GM12878 (cell line): ENCODE measurements around the gene GPATCH3. TPM values are rescaled to one million over a fixed set of nuclear protein-coding genes. Genes with fewer than 3 reads are reported as not detected.

Experiments used
- ATAC-seq: fragments of 200-7000 bp; cut with Tn5 transposase; 3 replicates; pipeline ENCODE4 v1.9.1; 2020; ENCODE audit warnings: mild to moderate bottlenecking, moderate library complexity
- BruUV-seq: library from RNA; stranded (reverse); fragments of 400-500 nt; replicated peaks from 2 replicates; lab custom pipeline; 2021; lab: Mats Ljungman, UMichigan
- CTCF ChIA-PET: fragments of 300-600 bp; sonication (Branson Sonifier 250); formaldehyde crosslinking; extraction: SDS; loops from one replicate; lab custom pipeline; 2021; ENCODE audit warnings: inconsistent platforms; lab: Yijun Ruan, JAX
- POLR2A ChIA-PET: fragments of 350-600 bp; formaldehyde crosslinking; extraction: SDS; loops from one replicate; lab custom pipeline; 2021; ENCODE audit warnings: inconsistent platforms; lab: Charles Lee
- RAD21 ChIA-PET: fragments of 300-600 bp; sonication (Branson Sonifier 250); formaldehyde crosslinking; loops from one replicate; lab custom pipeline; 2023; ENCODE audit warnings: antibody characterized with exemption; ENCODE audit not compliant: unreplicated experiment; lab: Charles Lee
- SMC1A ChIA-PET: fragments of 300-600 bp; sonication (Branson Sonifier 250); formaldehyde crosslinking; loops from one replicate; lab custom pipeline; 2023; ENCODE audit not compliant: unreplicated experiment, uncharacterized antibody; lab: Charles Lee
- DNase-seq: peaks from one replicate; pipeline ENCODE4 v3.0.0-alpha.2; 2011; ENCODE audit warnings: low read depth, low spot score
- FAIRE-seq: peaks from 3 replicates; lab custom pipeline; 2011; peaks lifted over from hg19 to GRCh38; lab: Jason Lieb, UNC
- H2AFZ ChIP-seq: 2 replicates; pipeline ENCODE4 v1.6.0; 2011; ENCODE audit warnings: low read depth, low read length, control low read depth; ENCODE audit not compliant: control insufficient read depth
- H3K27ac ChIP-seq: 2 replicates; pipeline ENCODE4 v1.5.1; 2011; ENCODE audit warnings: control low read depth; ENCODE audit not compliant: control insufficient read depth, insufficient read depth
- H3K27me3 ChIP-seq, 2 experiments: replicated peaks in 1 of 2; 2 replicates each; pipeline versions ENCODE4 v1.6.0 to v1.6.1; 2011; ENCODE audit warnings: low read length in 1 of 2; ENCODE audit not compliant: control insufficient read depth in 2 of 2, insufficient read depth in 2 of 2
- H3K36me3 ChIP-seq, 2 experiments: 2 replicates each; pipeline ENCODE4 v1.5.1; 2011; ENCODE audit warnings: low read length in 1 of 2; ENCODE audit not compliant: control insufficient read depth in 2 of 2, insufficient read depth in 2 of 2
- H3K4me1 ChIP-seq: 2 replicates; pipeline ENCODE4 v1.6.1; 2011; ENCODE audit warnings: mild to moderate bottlenecking, low read length, moderate library complexity, mixed read lengths; ENCODE audit not compliant: control insufficient read depth, insufficient read depth
- H3K4me2 ChIP-seq: 2 replicates; pipeline ENCODE4 v1.6.0; 2011; ENCODE audit warnings: control low read depth; ENCODE audit not compliant: control insufficient read depth, insufficient read depth
- H3K4me3 ChIP-seq: fragments of 200-600 bp; sonication (generic); 2 replicates; pipeline ENCODE4 v1.5.1; 2016
- H3K79me2 ChIP-seq: 2 replicates; pipeline ENCODE4 v1.6.0; 2011; ENCODE audit warnings: low read length; ENCODE audit not compliant: control insufficient read depth, insufficient read depth
- H3K9ac ChIP-seq: 2 replicates; pipeline ENCODE4 v1.8.0; 2011; ENCODE audit warnings: low read length, control low read depth, mixed read lengths; ENCODE audit not compliant: control insufficient read depth, insufficient read depth
- H3K9me3 ChIP-seq: replicated peaks from 3 replicates; pipeline ENCODE4 v1.5.1; 2011; ENCODE audit warnings: mild to moderate bottlenecking, low read length; ENCODE audit not compliant: control insufficient read depth, insufficient read depth
- H4K20me1 ChIP-seq: 2 replicates; pipeline ENCODE4 v1.6.0; 2011; ENCODE audit not compliant: control insufficient read depth, insufficient read depth
- BHLHE40 ChIP-seq, 2 experiments: fragments of 450-650 bp in 1 of 2; IDR thresholded peaks; 2 replicates each; pipeline ENCODE4 v1.6.1; 2011 to 2017; ENCODE audit warnings: low read depth in 2 of 2, borderline replicate concordance in 1 of 2, improper control_type of control experiment in 1 of 2, low read length in 1 of 2, mild to moderate bottlenecking in 1 of 2
- JUND ChIP-seq: IDR thresholded peaks from 2 replicates; pipeline ENCODE4 v1.6.1; 2012; ENCODE audit warnings: low read depth, mild to moderate bottlenecking, low read length, improper control_type of control experiment, moderate library complexity
- MYB ChIP-seq: fragments of 150-350 bp; IDR thresholded peaks from 2 replicates; pipeline ENCODE4 v1.6.1; 2014; ENCODE audit warnings: mild to moderate bottlenecking, low read depth, low read length, borderline replicate concordance
- TAF1 ChIP-seq: IDR thresholded peaks from 2 replicates; pipeline ENCODE4 v1.6.1; 2011; ENCODE audit warnings: mild to moderate bottlenecking, low read depth, low read length, borderline replicate concordance
- WGBS: methylation state at CpG from one replicate; pipeline ENCODE4 v1.1.6; 2016; ENCODE audit warnings: low lambda C conversion rate; ENCODE audit not compliant: insufficient replicate concordance, insufficient coverage; ENCODE audit errors: missing lambda C conversion rate; 5-methylcytosine and 5-hydroxymethylcytosine counted together
- in situ Hi-C: fragments of 300-500 bp; cut with MboI; formaldehyde crosslinking; loops from 9 replicates; pipeline ENCODE4 v1.14.3; 2018; ENCODE audit warnings: mixed read lengths
- intact Hi-C: fragments of 100-400 bp; cut with micrococcal nuclease; formaldehyde crosslinking; loops from one replicate; pipeline ENCODE4 v1.14.2; 2022; ENCODE audit not compliant: unreplicated experiment
- polyA plus RNA-seq, 11 experiments: library from polyadenylated mRNA; depleted of rRNA in 4 of 11; unstranded in 6 of 11; stranded (reverse) in 5 of 11; fragments of >200 nt; fragmentation: Nextera tagmentation in 4 of 11; fragmentation: Illumina TruSeq in 1 of 11; extraction: Ambion mirVana in 4 of 11; extraction: Trizol in 1 of 11; gene quantifications; 1 replicate in 1 of 11; 2 replicates in 10 of 11; pipeline versions ENCODE4 v1.2.1 to v1.2.3, GENCODE V29; 2011 to 2016; ENCODE audit warnings: inconsistent platforms in 2 of 11, missing spikeins in 2 of 11, low read depth in 1 of 11
- total RNA-seq, 4 experiments: library from RNA; depleted of rRNA in 3 of 4; stranded (reverse); fragments of >200 nt in 3 of 4; fragmentation: Illumina TruSeq in 1 of 4; extraction: Trizol in 1 of 4; gene quantifications; 2 replicates each; pipeline versions ENCODE4 v1.2.1 to v1.2.3, GENCODE V29; 2013 to 2021
- TF ChIP-seq, protein P1 (sequence below): fragments of 450-650 bp; IDR thresholded peaks from 2 replicates; pipeline ENCODE4 v1.6.1; 2017; ENCODE audit warnings: mild to moderate bottlenecking, moderate library complexity

The GPATCH3 gene
- total and polyA plus RNA-seq, 10 of the 15 experiments (the other 5 are each of a cell fraction or from before 2014, with no cell fraction given) = 0.56 to 13.4 (median 8.7) TPM

DNA sequence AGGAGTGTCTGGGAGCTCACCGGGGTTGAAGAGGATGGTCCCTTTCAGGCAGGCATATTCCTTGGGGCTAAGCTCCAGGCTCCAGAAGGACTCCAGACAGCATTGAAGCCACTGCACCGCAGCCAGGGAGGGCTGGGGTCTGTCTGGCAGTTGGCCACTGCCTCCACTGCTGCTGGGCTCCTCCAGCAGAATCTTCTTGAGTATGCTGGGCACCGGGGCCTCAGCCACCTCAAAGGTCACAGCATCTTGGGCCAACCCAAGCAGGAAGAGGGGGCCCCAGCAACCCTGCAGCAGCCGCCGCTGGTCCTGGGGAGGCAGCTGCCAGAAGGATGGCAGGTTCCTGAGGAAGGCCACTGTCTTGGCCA lies 13.1 kb upstream of the GPATCH3 start:
- no peaks in the 10 kb centered on the region for H3K36me3 ChIP-seq
- no peak overlapping the region for H2AFZ ChIP-seq
- H3K4me2 ChIP-seq = no peak overlapping the region
- ChIA-PET SMC1A (no interaction called here), CTCF (no interaction called here), RAD21 (interaction anchor here (1.3 kb wide), 1 partner anchor 13 kb away, joined by 3 read pairs; the partner anchor contains the start of gene GPATCH3), POLR2A (interaction anchor here (0.8 kb wide), 1 partner anchor 297 kb away, joined by 3 read pairs; no protein-coding TSS in a partner anchor)
- no peak overlapping the region for H3K4me3 ChIP-seq
- TF ChIP-seq TAF1 (no peak), JUND (no peak), BHLHE40 (IDR thresholded peaks at IDR 0.05; ENCODE audit: borderline replicate concordance in 1 of 2, low read depth in 2 of 2, low read length in 1 of 2) (no peak), MYB (no peak)
- TF ChIP-seq, protein P1, sequence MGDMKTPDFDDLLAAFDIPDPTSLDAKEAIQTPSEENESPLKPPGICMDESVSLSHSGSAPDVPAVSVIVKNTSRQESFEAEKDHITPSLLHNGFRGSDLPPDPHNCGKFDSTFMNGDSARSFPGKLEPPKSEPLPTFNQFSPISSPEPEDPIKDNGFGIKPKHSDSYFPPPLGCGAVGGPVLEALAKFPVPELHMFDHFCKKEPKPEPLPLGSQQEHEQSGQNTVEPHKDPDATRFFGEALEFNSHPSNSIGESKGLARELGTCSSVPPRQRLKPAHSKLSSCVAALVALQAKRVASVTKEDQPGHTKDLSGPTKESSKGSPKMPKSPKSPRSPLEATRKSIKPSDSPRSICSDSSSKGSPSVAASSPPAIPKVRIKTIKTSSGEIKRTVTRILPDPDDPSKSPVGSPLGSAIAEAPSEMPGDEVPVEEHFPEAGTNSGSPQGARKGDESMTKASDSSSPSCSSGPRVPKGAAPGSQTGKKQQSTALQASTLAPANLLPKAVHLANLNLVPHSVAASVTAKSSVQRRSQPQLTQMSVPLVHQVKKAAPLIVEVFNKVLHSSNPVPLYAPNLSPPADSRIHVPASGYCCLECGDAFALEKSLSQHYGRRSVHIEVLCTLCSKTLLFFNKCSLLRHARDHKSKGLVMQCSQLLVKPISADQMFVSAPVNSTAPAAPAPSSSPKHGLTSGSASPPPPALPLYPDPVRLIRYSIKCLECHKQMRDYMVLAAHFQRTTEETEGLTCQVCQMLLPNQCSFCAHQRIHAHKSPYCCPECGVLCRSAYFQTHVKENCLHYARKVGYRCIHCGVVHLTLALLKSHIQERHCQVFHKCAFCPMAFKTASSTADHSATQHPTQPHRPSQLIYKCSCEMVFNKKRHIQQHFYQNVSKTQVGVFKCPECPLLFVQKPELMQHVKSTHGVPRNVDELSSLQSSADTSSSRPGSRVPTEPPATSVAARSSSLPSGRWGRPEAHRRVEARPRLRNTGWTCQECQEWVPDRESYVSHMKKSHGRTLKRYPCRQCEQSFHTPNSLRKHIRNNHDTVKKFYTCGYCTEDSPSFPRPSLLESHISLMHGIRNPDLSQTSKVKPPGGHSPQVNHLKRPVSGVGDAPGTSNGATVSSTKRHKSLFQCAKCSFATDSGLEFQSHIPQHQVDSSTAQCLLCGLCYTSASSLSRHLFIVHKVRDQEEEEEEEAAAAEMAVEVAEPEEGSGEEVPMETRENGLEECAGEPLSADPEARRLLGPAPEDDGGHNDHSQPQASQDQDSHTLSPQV = no peak
- BruUV-seq = no TSS peak
- no peaks in the 10 kb centered on the region; a peak in 1 of 4 replicates for H3K27me3 ChIP-seq
- FAIRE-seq (no peak), DNase-seq (no peak), ATAC-seq (no peak)
- no peak overlapping the region for H3K27ac ChIP-seq
- H3K79me2 ChIP-seq = no peaks in the 10 kb centered on the region
- H3K9me3 ChIP-seq = no peaks in the 10 kb centered on the region
- no peak overlapping the region for H3K9ac ChIP-seq
- H4K20me1 ChIP-seq = no peaks in the 10 kb centered on the region
- WGBS = 38% methylated on average over 5 of the region's 5 CpGs
- in situ Hi-C loops = no loop called here
- no peaks in the 10 kb centered on the region for H3K4me1 ChIP-seq
- intact Hi-C loops = no loop called here
